GM23338 (cell line): ENCODE results near the gene PDE2A.

ENCODE experiments used
- CREB1 ChIP-seq: fragments of 250-450 bp; sonication (Bioruptor Pico); IDR thresholded peaks from 2 replicates; pipeline ENCODE4 v1.5.0; 2020; ENCODE audit warnings: low read depth, mild to moderate bottlenecking, moderate library complexity
- CTCF ChIP-seq, 2 experiments: fragments of 200-600 bp in 1 of 2; sonication (generic) in 1 of 2; conservative IDR thresholded peaks; 2 replicates each; pipeline versions ENCODE4 v1.5.1 to v1.6.1; 2016 to 2017; ENCODE audit warnings: antibody characterized with exemption in 2 of 2, low read depth in 2 of 2, mild to moderate bottlenecking in 2 of 2, moderate library complexity in 1 of 2
- EZH2phosphoT487 ChIP-seq: fragments of 200-600 bp; sonication (generic); IDR thresholded peaks from one replicate; pipeline ENCODE4 v1.8.1; 2018; ENCODE audit warnings: antibody characterized with exemption; ENCODE audit not compliant: unreplicated experiment
- REST ChIP-seq: IDR thresholded peaks from one replicate; pipeline ENCODE4 v1.6.1; 2018; ENCODE audit warnings: antibody characterized with exemption; ENCODE audit not compliant: unreplicated experiment

- no peak for TF ChIP-seq EZH2phosphoT487
- TF ChIP-seq CTCF (conservative IDR thresholded peaks at IDR 0.05; ENCODE audit: low read depth in 2 of 2), result no peak
- no peak for TF ChIP-seq CREB1 (CRISPR knock-in tag)
- no peak for TF ChIP-seq REST
Observed at GRCh38 chr11:72723508-72723907, 49.3 kb upstream of the PDE2A start.
